ENCODE measurements around the gene DHX38.

Gene DHX38

GRCh38 chr16:72083778-72084404 is 9.8 kb upstream of the DHX38 start:
- Histone ChIP-seq H3K4me3 (replicated peaks; ENCODE audit: low read depth, low read length) (no peak overlapping the region), H3K27me3 (replicated peaks; ENCODE audit: control insufficient read depth, insufficient read depth, low read length) (no peaks in the 10 kb centered on the region), H3K36me3 (ENCODE audit: control insufficient read depth, insufficient read depth, low read length) (peaks cover 6% of the 10 kb centered on the region)
- no peak for DNase-seq (ENCODE audit: extremely low read depth, insufficient read length)
- no peak for TF ChIP-seq CTCF (IDR thresholded peaks at IDR 0.05; ENCODE audit: insufficient read depth, low read length, poor library complexity, severe bottlenecking)

- Histone ChIP-seq H3K36me3 (ENCODE audit: control insufficient read depth, insufficient read depth, low read length) (peaks cover 10% of the 10 kb centered on the region), H3K27me3 (replicated peaks; ENCODE audit: control insufficient read depth, insufficient read depth, low read length) (no peaks in the 10 kb centered on the region), H3K4me3 (replicated peaks; ENCODE audit: low read depth, low read length) (no peak overlapping the region)
- no peak for TF ChIP-seq CTCF (IDR thresholded peaks at IDR 0.05; ENCODE audit: insufficient read depth, low read length, poor library complexity, severe bottlenecking)
- DNase-seq (ENCODE audit: extremely low read depth, insufficient read length): no peak
Measured at GRCh38 chr16:72084445-72084844, 9.2 kb upstream of the DHX38 start.

GRCh38 chr16:72085002-72085401 is 8.6 kb upstream of the DHX38 start:
- H3K27me3 ChIP-seq (replicated peaks; ENCODE audit: control insufficient read depth, insufficient read depth, low read length): no peaks in the 10 kb centered on the region
- no peak overlapping the region for H3K4me3 ChIP-seq (replicated peaks; ENCODE audit: low read depth, low read length)
- H3K36me3 ChIP-seq (ENCODE audit: control insufficient read depth, insufficient read depth, low read length): peaks cover 11% of the 10 kb centered on the region
- TF ChIP-seq CTCF (IDR thresholded peaks at IDR 0.05; ENCODE audit: insufficient read depth, low read length, poor library complexity, severe bottlenecking): no peak
- no peak for DNase-seq (ENCODE audit: extremely low read depth, insufficient read length)

- Histone ChIP-seq H3K4me3 (replicated peaks; ENCODE audit: low read depth, low read length) (no peak overlapping the region), H3K36me3 (ENCODE audit: control insufficient read depth, insufficient read depth, low read length) (peaks cover 7% of the 10 kb centered on the region), H3K27me3 (replicated peaks; ENCODE audit: control insufficient read depth, insufficient read depth, low read length) (no peaks in the 10 kb centered on the region)
- TF ChIP-seq CTCF (IDR thresholded peaks at IDR 0.05; ENCODE audit: insufficient read depth, low read length, poor library complexity, severe bottlenecking): no peak
- no peak for DNase-seq (ENCODE audit: extremely low read depth, insufficient read length)
Measured at GRCh38 chr16:72091217-72091616, 2.4 kb upstream of the DHX38 start.

GRCh38 chr16:72092832-72093447 is 707 bp upstream of the DHX38 start:
- Histone ChIP-seq H3K4me3 (replicated peaks; ENCODE audit: low read depth, low read length) (peak overlapping the region; percentile 93), H3K27me3 (replicated peaks; ENCODE audit: control insufficient read depth, insufficient read depth, low read length) (no peaks in the 10 kb centered on the region), H3K36me3 (ENCODE audit: control insufficient read depth, insufficient read depth, low read length) (peaks cover 11% of the 10 kb centered on the region)
- DNase-seq (ENCODE audit: extremely low read depth, insufficient read length): no peak
- TF ChIP-seq CTCF (IDR thresholded peaks at IDR 0.05; ENCODE audit: insufficient read depth, low read length, poor library complexity, severe bottlenecking): no peak

Measured in GM06990 (cell line).